ENCODE results near the gene KCNRG. TPM values are rescaled to one million over a fixed set of nuclear protein-coding genes. Genes with fewer than 3 reads are reported as not detected.

The KCNRG gene
- total RNA-seq, 1 experiment from 2014 or later = 0.15 TPM

DNA sequence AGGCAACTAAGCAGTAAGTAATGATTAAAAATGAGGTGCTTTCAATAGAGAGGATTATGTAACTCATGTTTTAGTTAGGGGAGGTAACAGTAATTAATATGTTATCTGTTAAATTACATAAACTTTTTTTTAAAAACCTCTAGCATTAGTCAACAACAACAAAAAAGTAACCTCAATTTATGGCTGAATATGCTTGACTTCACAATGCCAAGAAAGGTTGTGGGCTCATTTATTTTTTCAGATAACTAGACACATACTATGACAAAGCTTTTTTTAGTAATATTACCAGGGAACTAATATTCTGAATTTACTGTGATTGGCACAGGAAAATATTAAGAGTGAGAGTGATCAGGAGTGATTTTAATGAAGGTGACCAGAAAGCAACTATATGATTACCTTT, 54.9 kb downstream of the KCNRG start:
- intact Hi-C loops (cut with micrococcal nuclease) = no loop called here
- Histone ChIP-seq H3K9me3 (ENCODE audit: low read length) (no peaks in the 10 kb centered on the region), H3K9me2 (replicated peaks; ENCODE audit: low read length) (no peaks in the 10 kb centered on the region), H3K4me1 (ENCODE audit: insufficient read depth, low read length) (no peaks in the 10 kb centered on the region; the same call in 1 of the 2 replicates), H3K79me2 (ENCODE audit: low read length) (peaks cover 93% of the 10 kb centered on the region), H3K27ac (ENCODE audit: low read length) (no peak overlapping the region), H3K4me2 (ENCODE audit: low read length) (no peak overlapping the region), H3F3A (ENCODE audit: low read length, unreplicated experiment) (no peaks in the 10 kb centered on the region), H3K27me3 (ENCODE audit: low read length) (no peaks in the 10 kb centered on the region), H3K4me3 (ENCODE audit: low read length) (no peak overlapping the region), H3K9ac (ENCODE audit: low read length) (no peak overlapping the region), H4K20me1 (ENCODE audit: low read length) (no peaks in the 10 kb centered on the region), H3K36me3 (ENCODE audit: low read depth, low read length) (peaks cover 41% of the 10 kb centered on the region), H2AFZ (ENCODE audit: low read length) (no peak overlapping the region)
- POLR2A ChIA-PET (ENCODE audit: unreplicated experiment) = no interaction called here
- DNase-seq (no peak), ATAC-seq (no peak)
- no TSS peak for BruUV-seq (replicated peaks)
- CTCF ChIA-PET = no interaction called here
- no peak for TF ChIP-seq EZH2 (IDR thresholded peaks at IDR 0.05; ENCODE audit: low read length, unreplicated experiment)
- no peak for TF ChIP-seq EZH2phosphoT487 (IDR thresholded peaks at IDR 0.05; ENCODE audit: borderline replicate concordance, low read length)
- TF ChIP-seq CTCF (conservative IDR thresholded peaks at IDR 0.05; ENCODE audit: low read depth, low read length) = no peak

Small RNAs within 50 kb of the gene (microRNA-seq; reads per million reads assigned to microRNA genes)
- gene MIR15A (ENCODE audit: unreplicated experiment) = 1,471 reads per million, percentile 85 among the genes with 10 or more reads in this experiment
- gene MIR16-1 (ENCODE audit: unreplicated experiment) = 1,039 reads per million, percentile 85 among the genes with 10 or more reads in this experiment
- gene MIR3613 (ENCODE audit: unreplicated experiment) = 26.3 reads per million, percentile 49 among the genes with 10 or more reads in this experiment

Other genes with a start within 250 kb of the KCNRG start
- 11.7 and 14.4 TPM in 2 replicates for gene KPNA3, start 222.8 kb upstream of the KCNRG start, total RNA-seq (2014; rRNA removed)
- 6.3 and 6.8 TPM in 2 replicates for gene SPRYD7, start 79.1 kb upstream of the KCNRG start, total RNA-seq (2014; rRNA removed)
- 6.7 and 13.7 TPM in 2 replicates for gene TRIM13, start 18.4 kb upstream of the KCNRG start, total RNA-seq (2014; rRNA removed)

All from PC-3 (cell line).